Ishikawa (cell line): Measurements from ENCODE around the gene SENP7.

Source experiments
- EP300 ChIP-seq: IDR thresholded peaks from 2 replicates; pipeline ENCODE4 v1.6.1; 2012; ENCODE audit warnings: borderline replicate concordance
- FOXM1 ChIP-seq: IDR thresholded peaks from 2 replicates; pipeline ENCODE4 v1.6.1; 2012; ENCODE audit warnings: low read depth, borderline replicate concordance
- MAX ChIP-seq: IDR thresholded peaks from 2 replicates; pipeline ENCODE4 v1.6.1; 2012
- NFIC ChIP-seq: IDR thresholded peaks from 2 replicates; pipeline ENCODE4 v1.6.1; 2012
- TAF1 ChIP-seq: IDR thresholded peaks from 2 replicates; pipeline ENCODE4 v1.6.1; 2012; ENCODE audit warnings: low read depth, mild to moderate bottlenecking
- TCF12 ChIP-seq: IDR thresholded peaks from 2 replicates; pipeline ENCODE4 v1.6.1; 2012; ENCODE audit warnings: low read depth
- USF1 ChIP-seq: IDR thresholded peaks from 2 replicates; pipeline ENCODE4 v1.6.1; 2012
- YY1 ChIP-seq: IDR thresholded peaks from 2 replicates; pipeline ENCODE4 v1.6.1; 2012; ENCODE audit warnings: low read depth

- TF ChIP-seq EP300 (no peak), NFIC (no peak), YY1 (no peak), TAF1 (no peak), USF1 (no peak), FOXM1 (no peak), MAX (no peak), TCF12 (no peak)
Measured at GRCh38 chr3:101531473-101532086, 18.6 kb upstream of the SENP7 start.
